Hematopoietic multipotent progenitor cell treated with erythropoietin and hydrocortisone succinate and interleukin-3 and kit ligand, for 4 days (in vitro differentiated cells): ENCODE data around the gene RAP1GAP2.

Experiments used
- DNase-seq: peaks from one replicate; pipeline ENCODE4 v3.0.0-alpha.2; 2015

RAP1GAP2 gene

GRCh38 chr17:2786176-2786881 lies 9.9 kb upstream of the RAP1GAP2 start:
- peak; percentile 97 for DNase-seq

GRCh38 chr17:2789700-2790099 lies 6.5 kb upstream of the RAP1GAP2 start:
- DNase-seq = peak; percentile 76

- DNase-seq = peak; percentile 50
Measured at GRCh38 chr17:2792366-2793169, 3.7 kb upstream of the RAP1GAP2 start.

GRCh38 chr17:2794111-2794803 lies 2.0 kb upstream of the RAP1GAP2 start:
- no peak for DNase-seq

GRCh38 chr17:2795441-2796163 lies 636 bp upstream of the RAP1GAP2 start:
- DNase-seq = no peak

GRCh38 chr17:2797226-2797625 lies 988 bp downstream of the RAP1GAP2 start:
- DNase-seq = peak; percentile 33

GRCh38 chr17:2797637-2798036 lies 1.4 kb downstream of the RAP1GAP2 start:
- no peak for DNase-seq

GRCh38 chr17:2798188-2798587 lies 1.9 kb downstream of the RAP1GAP2 start:
- DNase-seq = no peak

GRCh38 chr17:2798678-2799077 lies 2.4 kb downstream of the RAP1GAP2 start:
- no peak for DNase-seq

- no peak for DNase-seq
Measured at GRCh38 chr17:2799653-2800052, 3.4 kb downstream of the RAP1GAP2 start.

- no peak for DNase-seq
Measured at GRCh38 chr17:2800367-2800766, 4.1 kb downstream of the RAP1GAP2 start.

- no peak for DNase-seq
Measured at GRCh38 chr17:2801841-2802240, 5.6 kb downstream of the RAP1GAP2 start.

- no peak for DNase-seq
Measured at GRCh38 chr17:2802574-2802973, 6.3 kb downstream of the RAP1GAP2 start.

- DNase-seq = no peak
Measured at GRCh38 chr17:2803386-2803785, 7.1 kb downstream of the RAP1GAP2 start.

GRCh38 chr17:2803971-2804370 lies 7.7 kb downstream of the RAP1GAP2 start:
- DNase-seq = no peak

- no peak for DNase-seq
Measured at GRCh38 chr17:2804912-2805311, 8.7 kb downstream of the RAP1GAP2 start.

GRCh38 chr17:2805961-2806360 lies 9.7 kb downstream of the RAP1GAP2 start:
- no peak for DNase-seq

GRCh38 chr17:2808367-2809335 lies 12.4 kb downstream of the RAP1GAP2 start:
- no peak for DNase-seq

- no peak for DNase-seq
Measured at GRCh38 chr17:2809337-2809736, 13.1 kb downstream of the RAP1GAP2 start.

- DNase-seq = no peak
Measured at GRCh38 chr17:2814049-2814448, 17.8 kb downstream of the RAP1GAP2 start.

- DNase-seq = peak; percentile 91
Measured at GRCh38 chr17:2814481-2815341, 18.5 kb downstream of the RAP1GAP2 start.
